ENCODE data around the gene ZRANB3. TPM values are rescaled to one million over a fixed set of nuclear protein-coding genes. Genes with fewer than 3 reads are reported as not detected.

The ZRANB3 gene
- total RNA-seq, 1 experiment from 2014 or later = 12.0 TPM

GRCh38 chr2:135248611-135249010, 282.4 kb downstream of the ZRANB3 start:
- Histone ChIP-seq H3K9me3 (ENCODE audit: control insufficient read depth in 1 of 2, insufficient read depth in 1 of 2, low read depth in 1 of 2, low read length in 2 of 2) (no peaks in the 10 kb centered on the region), H2AFZ (ENCODE audit: low read depth, low read length, poor library complexity, severe bottlenecking) (no peak overlapping the region), H3K9me2 (ENCODE audit: insufficient read depth) (no peaks in the 10 kb centered on the region), H3K36me3 (ENCODE audit: control insufficient read depth in 1 of 2, insufficient read depth in 2 of 2, low read length in 2 of 2) (no peaks in the 10 kb centered on the region), H3K27me3 (ENCODE audit: insufficient read depth, low read length) (no peaks in the 10 kb centered on the region), H3K9ac (ENCODE audit: low read length) (no peak overlapping the region), H3K4me1 (ENCODE audit: control insufficient read depth in 1 of 2, insufficient read depth in 2 of 2, low read length in 2 of 2) (peaks cover 10 to 20% of the 10 kb centered on the region in 2 experiments), H3K4me3 (replicated peaks in 1 of 2; ENCODE audit: low read depth in 1 of 2, low read length in 2 of 2) (no peak overlapping the region), H3K79me2 (ENCODE audit: insufficient read depth, low read length) (no peaks in the 10 kb centered on the region), H3K27ac (ENCODE audit: low read depth, low read length) (no peak overlapping the region), H3K4me2 (ENCODE audit: low read length) (no peak overlapping the region), H4K20me1 (ENCODE audit: insufficient read depth) (no peaks in the 10 kb centered on the region)
- TF ChIP-seq SRF (IDR thresholded peaks at IDR 0.05; ENCODE audit: low read depth) (no peak), TCF7L2 (IDR thresholded peaks at IDR 0.05; ENCODE audit: borderline replicate concordance, extremely low read depth, insufficient read depth, insufficient read length) (no peak), FOSL1 (IDR thresholded peaks at IDR 0.05; ENCODE audit: low read depth) (no peak), POLR2A (IDR thresholded peaks at IDR 0.05; ENCODE audit: borderline replicate concordance, extremely low read depth, insufficient read depth, insufficient read length) (no peak), MAX (IDR thresholded peaks at IDR 0.05) (no peak), JUND (IDR thresholded peaks at IDR 0.05) (no peak), ELF1 (IDR thresholded peaks at IDR 0.05; ENCODE audit: borderline replicate concordance, low read depth) (no peak), EZH2phosphoT487 (IDR thresholded peaks at IDR 0.05; ENCODE audit: borderline replicate concordance) (no peak), REST (IDR thresholded peaks at IDR 0.05; ENCODE audit: low read depth) (no peak), ZNF274 (IDR thresholded peaks at IDR 0.05; ENCODE audit: low read depth, low read length) (no peak), YY1 (IDR thresholded peaks at IDR 0.05; ENCODE audit: extremely low read depth, insufficient replicate concordance, low read depth, low read length) (no peak), SIN3A (IDR thresholded peaks at IDR 0.05; ENCODE audit: low read depth) (no peak)
- TF ChIP-seq, protein P1, sequence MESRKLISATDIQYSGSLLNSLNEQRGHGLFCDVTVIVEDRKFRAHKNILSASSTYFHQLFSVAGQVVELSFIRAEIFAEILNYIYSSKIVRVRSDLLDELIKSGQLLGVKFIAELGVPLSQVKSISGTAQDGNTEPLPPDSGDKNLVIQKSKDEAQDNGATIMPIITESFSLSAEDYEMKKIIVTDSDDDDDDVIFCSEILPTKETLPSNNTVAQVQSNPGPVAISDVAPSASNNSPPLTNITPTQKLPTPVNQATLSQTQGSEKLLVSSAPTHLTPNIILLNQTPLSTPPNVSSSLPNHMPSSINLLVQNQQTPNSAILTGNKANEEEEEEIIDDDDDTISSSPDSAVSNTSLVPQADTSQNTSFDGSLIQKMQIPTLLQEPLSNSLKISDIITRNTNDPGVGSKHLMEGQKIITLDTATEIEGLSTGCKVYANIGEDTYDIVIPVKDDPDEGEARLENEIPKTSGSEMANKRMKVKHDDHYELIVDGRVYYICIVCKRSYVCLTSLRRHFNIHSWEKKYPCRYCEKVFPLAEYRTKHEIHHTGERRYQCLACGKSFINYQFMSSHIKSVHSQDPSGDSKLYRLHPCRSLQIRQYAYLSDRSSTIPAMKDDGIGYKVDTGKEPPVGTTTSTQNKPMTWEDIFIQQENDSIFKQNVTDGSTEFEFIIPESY (IDR thresholded peaks at IDR 0.05; ENCODE audit: extremely low read depth, insufficient replicate concordance, low read length) = no peak
- POLR2A ChIA-PET = no interaction called here
- RAD21 ChIA-PET (ENCODE audit: low non-redundant PET in 1 of 2, low total read pairs in 2 of 2, uncharacterized antibody in 2 of 2, unreplicated experiment in 2 of 2) = no interaction called here
- ATAC-seq (no peak), DNase-seq (ENCODE audit: low read depth, low spot score) (no peak)
- CTCF ChIA-PET = no interaction called here
- intact Hi-C loops (cut with micrococcal nuclease) = no loop called here
- no TSS peak for BruUV-seq (replicated peaks)

All from HCT116 (cell line).